HEK293T (cell line): ENCODE data around the gene RAB11FIP3.
A peak's percentile ranks its signal among the peaks of the same experiment; 100 is the strongest.
"Not testable (repeated sequence)": the region's sequence is repeated elsewhere in the genome, so short reads cannot be mapped to it uniquely, and the experiment has no call there.

Source experiments
- CTCF ChIA-PET: fragments of 350-600 bp; formaldehyde crosslinking; extraction: SDS; loops from one replicate; lab custom pipeline; 2021; ENCODE audit warnings: antibody characterized with exemption, inconsistent platforms; lab: Yijun Ruan, JAX
- POLR2A ChIA-PET: fragments of 350-600 bp; formaldehyde crosslinking; extraction: SDS; loops from one replicate; lab custom pipeline; 2020; ENCODE audit warnings: antibody characterized with exemption, inconsistent platforms; lab: Yijun Ruan, JAX
- DNase-seq: peaks from one replicate; pipeline ENCODE4 v3.0.0; 2012; ENCODE audit warnings: mixed read lengths; ENCODE audit errors: extremely low spot score
- ARNT ChIP-seq: fragments of 450-650 bp; IDR thresholded peaks from 2 replicates; pipeline ENCODE4 v1.6.1; 2017; ENCODE audit warnings: mild to moderate bottlenecking
- BHLHE40 ChIP-seq: fragments of 450-650 bp; IDR thresholded peaks from 2 replicates; pipeline ENCODE4 v1.6.1; 2016; ENCODE audit warnings: mild to moderate bottlenecking, moderate library complexity, borderline replicate concordance
- CTBP1 ChIP-seq: fragments of 450-650 bp; IDR thresholded peaks from 2 replicates; pipeline ENCODE4 v1.6.1; 2016; ENCODE audit warnings: borderline replicate concordance
- ELF4 ChIP-seq: fragments of 450-650 bp; IDR thresholded peaks from 2 replicates; pipeline ENCODE4 v1.6.1; 2017; ENCODE audit warnings: antibody characterized with exemption
- FOXA1 ChIP-seq: fragments of 450-650 bp; IDR thresholded peaks from 2 replicates; pipeline ENCODE4 v1.6.1; 2016; ENCODE audit warnings: mild to moderate bottlenecking
- FOXK2 ChIP-seq: fragments of 450-650 bp; IDR thresholded peaks from 2 replicates; pipeline ENCODE4 v1.6.1; 2016; ENCODE audit warnings: mild to moderate bottlenecking
- FOXM1 ChIP-seq: fragments of 450-650 bp; IDR thresholded peaks from 2 replicates; pipeline ENCODE4 v1.6.1; 2017; ENCODE audit warnings: mild to moderate bottlenecking, borderline replicate concordance
- HDGF ChIP-seq: fragments of 450-650 bp; IDR thresholded peaks from 2 replicates; pipeline ENCODE4 v1.6.1; 2017; ENCODE audit warnings: antibody characterized with exemption, borderline replicate concordance
- L3MBTL2 ChIP-seq: fragments of 450-650 bp; conservative IDR thresholded peaks from 2 replicates; pipeline ENCODE4 v1.6.1; 2016; ENCODE audit warnings: mild to moderate bottlenecking
- LEF1 ChIP-seq: fragments of 450-650 bp; IDR thresholded peaks from 2 replicates; pipeline ENCODE4 v1.6.1; 2017; ENCODE audit warnings: mild to moderate bottlenecking, borderline replicate concordance
- NFRKB ChIP-seq: fragments of 450-650 bp; IDR thresholded peaks from 2 replicates; pipeline ENCODE4 v1.6.1; 2016; ENCODE audit warnings: mild to moderate bottlenecking, moderate library complexity
- PKNOX1 ChIP-seq: fragments of 450-650 bp; IDR thresholded peaks from 2 replicates; pipeline ENCODE4 v1.6.1; 2016
- SP1 ChIP-seq: fragments of 450-650 bp; IDR thresholded peaks from 2 replicates; pipeline ENCODE4 v1.6.1; 2017
- SUZ12 ChIP-seq: fragments of 450-650 bp; IDR thresholded peaks from 2 replicates; pipeline ENCODE4 v1.6.1; 2016; ENCODE audit warnings: mild to moderate bottlenecking
- TARDBP ChIP-seq: fragments of 450-650 bp; IDR thresholded peaks from 2 replicates; pipeline ENCODE4 v1.6.1; 2016
- ZNF384 ChIP-seq: fragments of 450-650 bp; IDR thresholded peaks from 2 replicates; pipeline ENCODE4 v1.6.1; 2016

RAB11FIP3 gene

GRCh38 chr16:425082-425718, at the start of gene RAB11FIP3:
RAB11FIP3 (plus strand) TSS chr16:425649; CDS start chr16:426007, 358 bp downstream.
- DNase-seq = peak; percentile 88
- ChIA-PET CTCF (interaction anchor here (1.3 kb wide), 1 partner anchor 62 kb away, joined by 3 read pairs; no protein-coding TSS in a partner anchor), POLR2A (interaction anchor here (0.7 to 1.4 kb wide), 6 partner anchors 11 to 59 kb away, joined by 3 to 6 read pairs (median 3); partner anchors contain the start of gene DECR2)
- TF ChIP-seq L3MBTL2 (peak; percentile 83), HDGF (no peak)

- TF ChIP-seq BHLHE40 (no peak), CTBP1 (no peak), ARNT (no peak), FOXM1 (no peak), FOXK2 (no peak), L3MBTL2 (no peak), LEF1 (no peak), TARDBP (no peak)
- DNase-seq = no peak
- POLR2A ChIA-PET = no interaction called here
- CTCF ChIA-PET = interaction anchor here (0.6 kb wide), 1 partner anchor 123 kb away, joined by 3 read pairs; no protein-coding TSS in a partner anchor
Observed at GRCh38 chr16:375927-376816, 49.3 kb upstream of the RAB11FIP3 start.

- ChIA-PET POLR2A (no interaction called here), CTCF (no interaction called here)
- no peak for DNase-seq
- TF ChIP-seq L3MBTL2 (no peak), TARDBP (no peak), CTBP1 (no peak), NFRKB (no peak), SUZ12 (no peak), FOXM1 (no peak), SP1 (no peak), ELF4 (no peak), ARNT (no peak), FOXK2 (no peak), ZNF384 (no peak), HDGF (no peak), PKNOX1 (no peak), FOXA1 (no peak), LEF1 (no peak)
Observed at GRCh38 chr16:376817-377418, 48.5 kb upstream of the RAB11FIP3 start.

GRCh38 chr16:377419-377951, 48.0 kb upstream of the RAB11FIP3 start:
- DNase-seq = no peak
- ChIA-PET POLR2A (no interaction called here), CTCF (no interaction called here)
- TF ChIP-seq L3MBTL2 (no peak), SP1 (no peak)

GRCh38 chr16:378113-378820, 47.2 kb upstream of the RAB11FIP3 start:
- POLR2A ChIA-PET, CTCF ChIA-PET, DNase-seq: not testable (repeated sequence)

- ChIA-PET POLR2A (no interaction called here), CTCF (no interaction called here)
- TF ChIP-seq ELF4 (no peak), CTBP1 (no peak), SUZ12 (no peak), TARDBP (no peak), FOXA1 (no peak), SP1 (no peak), ZNF384 (no peak), HDGF (no peak), FOXM1 (no peak), BHLHE40 (no peak), FOXK2 (no peak), NFRKB (no peak), LEF1 (no peak), PKNOX1 (no peak), L3MBTL2 (no peak), ARNT (no peak)
- DNase-seq = no peak
Observed at GRCh38 chr16:378821-379182, 46.6 kb upstream of the RAB11FIP3 start.
